Stomach (tissue), 9 donors: Measurements from ENCODE around the gene LSG1. TPM values are rescaled to one million over a fixed set of nuclear protein-coding genes. Genes with fewer than 3 reads are reported as not detected.

Experiments used
- DNase-seq, 2 donors: peaks; one replicate each; pipeline versions ENCODE4 v3.0.0 to v3.0.0-alpha.2; 2013 to 2019
- H3K27ac ChIP-seq, 5 donors: fragments of 200-600 bp in 4 of 5; sonication (generic) in 4 of 5; one replicate each; pipeline ENCODE4 v1.5.1; 2013 to 2019; ENCODE audit warnings: mild to moderate bottlenecking in 1 of 5, moderate library complexity in 1 of 5
- H3K27me3 ChIP-seq, 3 donors: fragments of 200-600 bp; sonication (generic); one replicate each; pipeline ENCODE4 v1.5.1; 2017 to 2019; ENCODE audit warnings: mixed run types in 1 of 3
- H3K36me3 ChIP-seq, 4 donors: fragments of 200-600 bp; sonication (generic); 1 replicate in 3 of 4; 2 replicates in 1 of 4; pipeline ENCODE4 v1.5.1; 2016 to 2019
- H3K4me1 ChIP-seq, 4 donors: fragments of 200-600 bp; sonication (generic); one replicate each; pipeline ENCODE4 v1.5.1; 2016 to 2019
- H3K4me3 ChIP-seq, 4 donors: fragments of 200-600 bp; sonication (generic) in 3 of 4; one replicate each; pipeline ENCODE4 v1.5.1; 2016 to 2019; ENCODE audit warnings: mild to moderate bottlenecking in 1 of 4
- H3K9me3 ChIP-seq, 4 donors: fragments of 200-600 bp; sonication (generic); one replicate each; pipeline ENCODE4 v1.5.1; 2016 to 2019
- EP300 ChIP-seq: sonication (generic); formaldehyde crosslinking; IDR thresholded peaks from one replicate; pipeline ENCODE4 v1.6.1; 2017; ENCODE audit warnings: antibody characterized with exemption
- POLR2A ChIP-seq, 4 donors: fragments of 450-650 bp; IDR thresholded peaks; one replicate each; pipeline ENCODE4 v1.6.1; 2016; ENCODE audit warnings: antibody characterized with exemption in 4 of 4, control low read depth in 2 of 4, mild to moderate bottlenecking in 1 of 4, moderate library complexity in 1 of 4
- POLR2AphosphoS5 ChIP-seq, 3 donors: sonication (generic); formaldehyde crosslinking; IDR thresholded peaks; one replicate each; pipeline ENCODE4 v1.6.1; 2016; ENCODE audit warnings: antibody characterized with exemption in 3 of 3
- WGBS, 5 donors: extraction: QIAGEN DNeasy Blood & Tissue Kit in 3 of 5; methylation state at CpG; one replicate each; pipeline versions ENCODE4 v1.1.5 to v1.1.7; 2013 to 2018; 5-methylcytosine and 5-hydroxymethylcytosine counted together
- intact Hi-C: fragments of 100-400 bp; cut with DNase I; formaldehyde crosslinking; loops from one replicate; pipeline ENCODE4 v1.15.1; 2023; ENCODE audit warnings: low total_unique reads
- polyA plus RNA-seq, 3 donors: library from polyadenylated mRNA; stranded (reverse); fragments of 200-250 nt; gene quantifications; one replicate each; pipeline ENCODE4 v1.2.3, GENCODE V29; 2013
- total RNA-seq, 5 donors: library from RNA; depleted of rRNA; stranded (reverse); fragments of >200 nt; gene quantifications; one replicate each; pipeline versions ENCODE4 v1.1.0 to v1.2.3, GENCODE V29; 2014 to 2016
- TF ChIP-seq, protein P1 (sequence below), 7 experiments: fragments of 450-650 bp in 4 of 7; fragments of 200-600 bp in 3 of 7; sonication (generic) in 3 of 7; IDR thresholded peaks; one replicate each; pipeline ENCODE4 v1.5.1; 2016 to 2019; ENCODE audit warnings: antibody characterized with exemption in 7 of 7, control low read depth in 2 of 7, mild to moderate bottlenecking in 1 of 7
- donor health status: healthy with polysubstance abuse.
- donor health status: Bipolar disorder and iron deficiency.
- donor health status: healthy.

Gene LSG1
- total and polyA plus RNA-seq, 8 donors: 7.2 to 240 (median 25.8) TPM

DNA sequence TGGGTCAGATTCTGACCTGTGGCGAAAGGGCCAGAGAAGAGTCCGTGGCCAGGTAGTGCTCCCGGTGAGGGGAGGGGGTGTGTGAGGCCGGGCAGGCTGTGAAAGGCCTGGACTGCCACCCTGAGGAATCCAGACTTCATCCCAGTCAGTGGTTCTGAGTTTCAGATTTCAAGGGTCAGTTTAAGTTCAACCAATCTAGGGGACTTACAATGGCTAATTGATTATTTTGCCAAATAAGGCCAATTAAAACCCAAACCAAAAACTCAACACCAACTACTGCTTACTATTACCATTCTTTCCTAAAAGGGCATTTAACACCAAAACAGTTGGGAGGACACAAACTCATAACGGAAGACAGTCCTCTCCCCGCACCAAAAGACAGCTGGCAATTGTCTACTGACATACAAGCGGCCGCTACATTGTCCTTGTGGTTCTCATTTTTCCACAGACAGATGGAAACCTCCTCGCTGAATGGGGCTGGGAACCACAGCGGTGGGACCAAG is 69.3 kb downstream of the LSG1 start:
- peak in 1 of 2 donors; percentile 53 for DNase-seq
- H3K9me3 ChIP-seq: no peaks in the 10 kb centered on the region
- H3K36me3 ChIP-seq: peaks cover 0 to 17% (median 8%) of the 10 kb centered on the region in 4 donors
- no peaks in the 10 kb centered on the region for H3K27me3 ChIP-seq
- intact Hi-C loops: no loop called here
- no peak overlapping the region for H3K4me3 ChIP-seq
- H3K27ac ChIP-seq: no peak overlapping the region
- TF ChIP-seq POLR2AphosphoS5 (IDR thresholded peaks at IDR 0.05) (no peak), EP300 (no peak), POLR2A (IDR thresholded peaks at IDR 0.05) (no peak)
- TF ChIP-seq, protein P1, sequence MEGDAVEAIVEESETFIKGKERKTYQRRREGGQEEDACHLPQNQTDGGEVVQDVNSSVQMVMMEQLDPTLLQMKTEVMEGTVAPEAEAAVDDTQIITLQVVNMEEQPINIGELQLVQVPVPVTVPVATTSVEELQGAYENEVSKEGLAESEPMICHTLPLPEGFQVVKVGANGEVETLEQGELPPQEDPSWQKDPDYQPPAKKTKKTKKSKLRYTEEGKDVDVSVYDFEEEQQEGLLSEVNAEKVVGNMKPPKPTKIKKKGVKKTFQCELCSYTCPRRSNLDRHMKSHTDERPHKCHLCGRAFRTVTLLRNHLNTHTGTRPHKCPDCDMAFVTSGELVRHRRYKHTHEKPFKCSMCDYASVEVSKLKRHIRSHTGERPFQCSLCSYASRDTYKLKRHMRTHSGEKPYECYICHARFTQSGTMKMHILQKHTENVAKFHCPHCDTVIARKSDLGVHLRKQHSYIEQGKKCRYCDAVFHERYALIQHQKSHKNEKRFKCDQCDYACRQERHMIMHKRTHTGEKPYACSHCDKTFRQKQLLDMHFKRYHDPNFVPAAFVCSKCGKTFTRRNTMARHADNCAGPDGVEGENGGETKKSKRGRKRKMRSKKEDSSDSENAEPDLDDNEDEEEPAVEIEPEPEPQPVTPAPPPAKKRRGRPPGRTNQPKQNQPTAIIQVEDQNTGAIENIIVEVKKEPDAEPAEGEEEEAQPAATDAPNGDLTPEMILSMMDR (IDR thresholded peaks at IDR 0.05): no peak
- WGBS, 5 donors: 68 to 79% (median 79%) methylated on average over 10 of the region's 10 CpGs
- H3K4me1 ChIP-seq: no peaks in the 10 kb centered on the region

DNA sequence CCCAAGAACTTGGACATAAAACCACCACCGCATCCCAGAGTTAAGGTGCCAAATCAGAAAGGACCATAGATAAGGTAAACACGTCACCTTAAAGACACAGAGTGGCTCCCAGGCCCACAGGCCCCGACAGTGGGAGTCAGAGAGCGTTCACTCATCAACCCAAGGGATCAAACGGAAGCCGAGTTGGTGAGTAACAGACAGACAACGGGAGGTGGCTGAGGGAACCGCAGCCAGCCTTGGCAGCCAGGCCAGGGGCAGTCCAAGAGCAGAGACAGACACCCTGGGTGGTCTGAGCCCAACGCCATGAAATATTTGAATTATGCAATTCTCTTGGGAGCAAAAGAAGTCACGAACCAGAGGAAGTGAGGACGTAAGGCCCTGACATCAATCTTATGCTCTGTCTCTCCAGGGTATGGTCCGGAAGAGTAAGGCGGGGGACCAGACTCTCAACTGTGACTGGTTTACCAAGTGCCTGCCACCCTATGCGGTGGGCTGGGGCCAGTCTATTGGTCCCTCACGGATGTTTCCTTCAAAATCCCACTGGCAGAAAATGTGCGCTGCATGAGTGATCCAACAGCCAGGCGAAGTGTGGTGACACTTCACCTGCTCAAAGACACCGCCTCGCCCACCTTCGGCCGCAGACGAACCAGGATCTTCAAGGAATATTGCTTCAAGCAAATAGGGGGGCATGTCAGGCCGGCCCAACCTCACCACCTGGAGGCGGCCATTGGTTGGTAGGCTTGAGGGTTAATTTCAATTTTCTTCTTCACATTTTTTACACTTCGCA is 73.0 kb downstream of the LSG1 start:
- no peak overlapping the region for H3K27ac ChIP-seq
- peaks cover 0 to 9% (median 3%) of the 10 kb centered on the region in 4 donors for H3K4me1 ChIP-seq
- no peak for DNase-seq
- no peak for TF ChIP-seq EP300
- TF ChIP-seq, protein P1 (IDR thresholded peaks at IDR 0.05): no peak
- TF ChIP-seq POLR2AphosphoS5 (IDR thresholded peaks at IDR 0.05): no peak
- no peak for TF ChIP-seq POLR2A (IDR thresholded peaks at IDR 0.05)
- 85 to 90% (median 88%) methylated on average over 25 of the region's 25 CpGs for WGBS, 5 donors
- H3K36me3 ChIP-seq: peaks cover 0 to 14% (median 5%) of the 10 kb centered on the region in 4 donors
- no peaks in the 10 kb centered on the region for H3K9me3 ChIP-seq
- no peak overlapping the region for H3K4me3 ChIP-seq
- H3K27me3 ChIP-seq: no peaks in the 10 kb centered on the region
- intact Hi-C loops: loop anchor here (5.0 to 10.0 kb wide), 2 partner anchors 127 to 254 kb away; no protein-coding TSS in a partner anchor

DNA sequence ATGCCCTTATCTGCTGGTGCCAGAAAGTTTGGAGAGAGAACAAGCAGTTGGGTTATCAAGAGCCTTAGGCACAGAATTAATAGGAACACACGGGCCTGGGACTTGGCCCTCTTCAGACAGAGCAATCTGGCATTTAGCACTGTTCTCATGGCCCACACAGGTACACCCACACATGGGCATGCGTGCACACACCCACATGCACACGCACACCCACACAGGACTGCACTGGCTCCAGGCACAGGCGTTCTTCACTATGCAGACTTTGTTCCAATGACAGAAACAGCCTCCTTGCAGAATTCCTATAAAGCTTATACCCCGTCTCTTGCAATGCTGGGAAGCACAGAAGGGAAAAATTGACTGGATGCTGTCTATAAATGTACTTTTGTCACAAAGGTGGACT is 75.1 kb downstream of the LSG1 start:
- TF ChIP-seq, protein P1 (IDR thresholded peaks at IDR 0.05): no peak
- no peak for TF ChIP-seq EP300
- no peak for TF ChIP-seq POLR2AphosphoS5 (IDR thresholded peaks at IDR 0.05)
- TF ChIP-seq POLR2A (IDR thresholded peaks at IDR 0.05): no peak
- intact Hi-C loops: loop anchor here (5.0 to 10.0 kb wide), 2 partner anchors 125 to 252 kb away; no protein-coding TSS in a partner anchor

DNA sequence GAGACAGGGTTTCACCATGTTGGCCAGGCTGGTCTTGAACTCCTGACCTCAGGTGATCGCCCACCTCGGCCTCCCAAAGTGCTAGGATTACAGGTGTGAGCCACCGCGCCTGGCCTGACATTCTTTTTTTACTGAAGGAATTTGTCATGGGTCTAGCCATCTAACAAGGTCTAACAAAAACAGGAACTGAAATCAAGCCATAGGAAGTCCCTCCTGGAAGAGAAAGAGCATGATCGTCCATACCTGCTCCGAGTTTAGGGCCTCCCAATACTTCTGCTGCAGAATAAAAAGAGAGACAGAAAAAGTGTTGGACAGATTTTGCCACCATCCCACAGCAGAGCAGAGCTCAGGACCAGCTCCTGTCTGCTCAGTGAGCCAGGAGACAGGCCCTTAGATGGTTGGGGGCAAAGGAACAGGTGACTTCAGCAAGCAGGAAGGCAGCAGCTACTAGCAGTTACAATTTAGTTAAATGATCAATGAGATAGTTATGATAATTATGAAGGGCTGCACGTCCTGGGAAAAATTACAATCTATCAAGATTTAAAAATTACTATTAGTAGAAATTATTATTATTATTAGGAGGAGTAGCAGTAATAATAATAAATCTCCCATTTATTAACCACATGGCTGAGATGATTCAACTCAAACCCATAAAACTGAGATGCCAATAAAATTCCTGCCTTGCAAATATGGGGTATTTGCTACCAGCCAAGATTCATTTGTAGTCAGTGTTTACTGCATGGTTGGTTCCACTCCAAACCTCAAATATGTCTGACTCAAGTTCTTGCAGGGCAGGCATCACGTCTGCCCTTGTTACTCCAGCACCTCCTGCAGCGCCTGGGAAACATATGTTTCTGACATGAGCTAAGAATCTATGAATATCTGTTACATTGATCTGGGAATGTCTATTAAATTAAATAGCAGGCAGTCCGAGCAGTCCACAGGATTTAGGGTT is 78.9 kb downstream of the LSG1 start:
- intact Hi-C loops: loop anchor here (10.0 kb wide), 1 partner anchor 248 kb away; no protein-coding TSS in a partner anchor
- no peak overlapping the region for H3K4me3 ChIP-seq
- H3K9me3 ChIP-seq: no peaks in the 10 kb centered on the region
- no peaks in the 10 kb centered on the region for H3K27me3 ChIP-seq
- H3K27ac ChIP-seq: no peak overlapping the region
- TF ChIP-seq POLR2AphosphoS5 (IDR thresholded peaks at IDR 0.05): peak in 1 of 3 donors; percentile 49
- TF ChIP-seq, protein P1 (IDR thresholded peaks at IDR 0.05): no peak
- peaks cover 0 to 21% (median 6%) of the 10 kb centered on the region in 4 donors for H3K36me3 ChIP-seq
- DNase-seq: peak in 1 of 2 donors; percentile 29
- 62 to 74% (median 70%) methylated on average over 10 of the region's 10 CpGs for WGBS, 5 donors
- H3K4me1 ChIP-seq: peaks cover 0 to 28% (median 9%) of the 10 kb centered on the region in 4 donors

More for the DNA sequence above, 75.1 kb downstream of the LSG1 start:
- H3K9me3 ChIP-seq: no peaks in the 10 kb centered on the region
- H3K4me3 ChIP-seq: no peak overlapping the region
- no peak for DNase-seq
- WGBS, 5 donors: 74 to 82% (median 77%) methylated on average over 5 of the region's 5 CpGs
- H3K27ac ChIP-seq: no peak overlapping the region
- H3K4me1 ChIP-seq: peaks cover 0 to 28% (median 9%) of the 10 kb centered on the region in 4 donors
- no peaks in the 10 kb centered on the region for H3K27me3 ChIP-seq
- peaks cover 0 to 8% (median 3%) of the 10 kb centered on the region in 4 donors for H3K36me3 ChIP-seq
